Dedifferentiated amniotic fluid mesenchymal stem cell (primary cell): ENCODE measurements around the gene PGA4.

Experiments used
- DNase-seq: peaks from one replicate; pipeline ENCODE4 v3.0.0-alpha.2; 2016; ENCODE audit errors: extremely low spot score

PGA4 gene

DNA sequence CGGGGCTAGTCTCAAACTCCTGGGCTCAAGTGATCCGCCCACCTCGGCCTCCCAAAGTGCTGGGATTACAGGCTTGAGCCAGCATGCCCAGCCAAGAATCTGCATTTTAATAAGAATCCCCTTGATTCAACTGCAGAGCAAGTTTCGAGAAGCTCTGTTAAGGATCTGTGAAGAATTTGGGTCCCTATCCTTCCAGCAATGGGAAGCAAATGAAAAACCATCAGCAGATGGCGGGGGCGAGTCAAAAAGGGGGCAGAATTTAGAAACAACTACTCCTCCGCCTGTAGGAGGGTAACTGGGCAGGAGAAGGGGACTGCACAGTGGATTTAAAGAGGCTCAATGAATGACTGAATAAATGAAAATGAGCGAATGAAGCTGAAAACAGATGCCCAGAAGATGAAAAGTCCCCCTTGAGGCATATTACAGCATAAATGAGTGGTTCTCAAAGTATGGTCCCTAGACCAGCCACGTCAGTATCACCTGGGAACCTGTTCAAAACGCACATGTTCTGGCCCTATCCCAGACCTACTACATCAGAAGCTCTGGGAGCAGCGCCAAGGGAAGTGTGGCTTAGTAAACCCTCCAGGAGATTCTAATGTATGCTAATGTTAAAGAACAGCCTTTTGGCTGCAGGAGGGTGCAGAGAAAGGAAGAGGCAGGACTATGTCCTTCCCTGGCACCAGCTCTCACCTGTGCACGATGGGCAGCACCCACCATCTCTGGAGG, 58.0 kb downstream of the PGA4 start:
- no peak for DNase-seq

DNA sequence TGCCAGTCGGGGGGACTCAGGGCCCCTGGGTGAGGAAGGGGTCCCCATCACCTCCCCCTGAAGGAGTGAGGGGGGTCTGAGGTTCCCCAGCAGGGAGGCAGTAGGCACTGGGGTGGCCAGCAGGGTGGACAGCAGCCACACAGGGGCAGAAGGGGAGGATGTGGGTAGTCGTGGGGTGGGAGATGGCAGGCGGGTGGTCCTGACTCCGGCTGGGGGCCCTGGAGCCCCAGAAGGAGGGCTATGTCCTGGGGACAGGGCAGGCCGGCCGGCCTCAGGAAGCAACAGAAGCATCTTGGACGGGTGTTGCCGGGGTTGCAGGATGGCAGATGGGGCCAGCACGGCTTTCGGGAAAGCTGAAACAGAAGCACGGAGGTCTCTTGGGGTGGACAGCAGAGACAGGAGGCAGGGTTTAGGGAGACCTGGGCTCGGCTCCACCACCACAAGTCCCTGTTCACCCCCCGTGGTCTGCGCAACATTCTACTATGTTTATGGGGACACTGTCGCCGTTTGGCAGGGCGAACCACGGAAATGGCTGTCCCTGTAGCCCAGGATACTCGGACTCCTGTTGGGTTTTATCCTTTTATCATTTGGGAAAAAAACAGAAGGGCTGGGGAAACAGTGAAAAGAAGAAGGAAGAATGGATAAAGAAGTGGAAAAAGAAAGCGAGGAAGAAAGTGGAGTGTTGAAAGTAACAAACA, 58.9 kb downstream of the PGA4 start:
- DNase-seq, result no peak
